ENCODE data around the gene FSTL1.

- no peak for TF ChIP-seq CTCF (IDR thresholded peaks at IDR 0.05; ENCODE audit: low read length)
- TF ChIP-seq EZH2 (IDR thresholded peaks at IDR 0.05; ENCODE audit: borderline replicate concordance, low read length), result no peak
Measured at GRCh38 chr3:120404876-120405275, 45.9 kb downstream of the FSTL1 start.

Measured in OCI-LY1 (cell line).